Body of pancreas (tissue), 4 donors: Measurements from ENCODE around the gene EHBP1L1. TPM values are rescaled to one million over a fixed set of nuclear protein-coding genes. Genes with fewer than 3 reads are reported as not detected.

Source experiments
- ATAC-seq: fragments of 150-250 bp; one replicate; pipeline ENCODE4 v1.9.1; 2016
- DNase-seq, 4 donors: peaks; one replicate each; pipeline ENCODE4 v3.0.0-alpha.2; 2019
- H3K27ac ChIP-seq, 4 donors: fragments of 200-600 bp; sonication (generic); 1 replicate in 3 of 4; 2 replicates in 1 of 4; pipeline versions ENCODE4 v1.5.1 to v1.6.1; 2016 to 2019; ENCODE audit warnings: mild to moderate bottlenecking in 1 of 4, mixed read lengths in 1 of 4, moderate library complexity in 1 of 4
- H3K27me3 ChIP-seq, 2 donors: fragments of 200-600 bp; sonication (generic); one replicate each; pipeline ENCODE4 v1.6.0; 2016; ENCODE audit warnings: mild to moderate bottlenecking in 1 of 2
- H3K36me3 ChIP-seq, 2 donors: fragments of 200-600 bp; sonication (generic); replicated peaks in 1 of 2; 2 replicates each; pipeline ENCODE4 v1.5.1; 2016; ENCODE audit warnings: low read depth in 2 of 2; ENCODE audit not compliant: insufficient read depth in 1 of 2
- H3K4me1 ChIP-seq: fragments of 200-600 bp; sonication (generic); one replicate; pipeline ENCODE4 v1.6.0; 2016
- H3K4me3 ChIP-seq, 2 donors: fragments of 200-600 bp; sonication (generic); 1 replicate in 1 of 2; 2 replicates in 1 of 2; pipeline ENCODE4 v1.5.1; 2016 to 2019
- H3K9me3 ChIP-seq, 3 donors: fragments of 200-600 bp; sonication (generic); 1 replicate in 2 of 3; 2 replicates in 1 of 3; pipeline ENCODE4 v1.5.1; 2016
- CTCF ChIP-seq, 7 experiments: fragments of 450-650 bp in 4 of 7; fragments of 200-600 bp in 3 of 7; sonication (generic) in 3 of 7; IDR thresholded peaks; one replicate each; pipeline ENCODE4 v1.5.1; 2016 to 2019; ENCODE audit warnings: antibody characterized with exemption in 7 of 7
- POLR2A ChIP-seq, 3 donors: fragments of 450-650 bp; IDR thresholded peaks; one replicate each; pipeline ENCODE4 v1.6.1; 2016; ENCODE audit warnings: antibody characterized with exemption in 3 of 3, mild to moderate bottlenecking in 2 of 3
- WGBS, 2 donors: methylation state at CpG; one replicate each; pipeline ENCODE4 v1.1.5; 2017; 5-methylcytosine and 5-hydroxymethylcytosine counted together
- intact Hi-C: fragments of 100-400 bp; cut with DNase I; formaldehyde crosslinking; loops from one replicate; pipeline ENCODE4 v1.15.1; 2023
- total RNA-seq, 2 donors: library from RNA; depleted of rRNA; stranded (reverse); fragments of >200 nt; gene quantifications; one replicate each; pipeline ENCODE4 v1.1.0, GENCODE V29; 2016

EHBP1L1 gene
- total RNA-seq, 2 donors from 2014 or later, result 35.0 to 76.1 TPM

GRCh38 chr11:65540290-65541092 lies 35.4 kb upstream of the EHBP1L1 start:
- intact Hi-C loops, result no loop called here
- Histone ChIP-seq H3K27ac (peak overlapping the region; percentile 72 to 94 (median 88)), H3K27me3 (no peaks in the 10 kb centered on the region), H3K4me1 (peaks cover 24% of the 10 kb centered on the region), H3K4me3 (peak overlapping the region; percentile 29 to 40), H3K36me3 (peaks cover 0 to 4% of the 10 kb centered on the region in 2 donors), H3K9me3 (no peaks in the 10 kb centered on the region)
- ATAC-seq (peak; percentile 90), DNase-seq (peak; percentile 87 to 95 (median 92))
- WGBS, 2 donors, result 3 to 4% methylated on average over 24 to 71 of the region's 78 CpGs
- TF ChIP-seq POLR2A (IDR thresholded peaks at IDR 0.05) (peak in 2 of 3 donors; percentile 42 to 49), CTCF (IDR thresholded peaks at IDR 0.05) (peak; percentile 67 to 97 (median 91))

- peak overlapping the region; percentile 72 to 94 (median 88) for H3K27ac ChIP-seq
- no peak for ATAC-seq
- H3K4me1 ChIP-seq, result peaks cover 32% of the 10 kb centered on the region
- TF ChIP-seq CTCF (IDR thresholded peaks at IDR 0.05), result no peak
- no peak for TF ChIP-seq POLR2A (IDR thresholded peaks at IDR 0.05)
- no peak for DNase-seq
- H3K4me3 ChIP-seq, result no peak overlapping the region
- intact Hi-C loops, result no loop called here
- peaks cover 0 to 2% of the 10 kb centered on the region in 2 donors for H3K36me3 ChIP-seq
- no peaks in the 10 kb centered on the region for H3K9me3 ChIP-seq
- WGBS, 2 donors, result 49 to 83% methylated on average over 2 to 17 of the region's 18 CpGs
- H3K27me3 ChIP-seq, result no peaks in the 10 kb centered on the region
Measured at GRCh38 chr11:65541093-65541982, 34.5 kb upstream of the EHBP1L1 start.

- TF ChIP-seq CTCF (IDR thresholded peaks at IDR 0.05) (no peak), POLR2A (IDR thresholded peaks at IDR 0.05) (no peak)
- WGBS, 2 donors, result 90 to 93% methylated on average over 2 to 3 of the region's 3 CpGs
- intact Hi-C loops, result no loop called here
- Histone ChIP-seq H3K9me3 (no peaks in the 10 kb centered on the region), H3K27ac (peak overlapping the region in 1 of 4 donors; percentile 15), H3K36me3 (peaks cover 0 to 2% of the 10 kb centered on the region in 2 donors), H3K27me3 (no peaks in the 10 kb centered on the region), H3K4me3 (no peak overlapping the region), H3K4me1 (peaks cover 41% of the 10 kb centered on the region)
- DNase-seq (no peak), ATAC-seq (no peak)
Measured at GRCh38 chr11:65542738-65543390, 33.0 kb upstream of the EHBP1L1 start.

GRCh38 chr11:65545853-65546216 lies 30.0 kb upstream of the EHBP1L1 start:
- no peaks in the 10 kb centered on the region for H3K36me3 ChIP-seq

More at GRCh38 chr11:65545853-65546216, 30.0 kb upstream of the EHBP1L1 start:
- Histone ChIP-seq H3K4me3 (no peak overlapping the region), H3K4me1 (peaks cover 27% of the 10 kb centered on the region), H3K9me3 (no peaks in the 10 kb centered on the region), H3K27ac (peak overlapping the region; percentile 52 to 91 (median 68)), H3K27me3 (no peaks in the 10 kb centered on the region)
- peak in 1 of 4 donors; percentile 18 for DNase-seq
- intact Hi-C loops, result no loop called here
- WGBS, 2 donors, result 47 to 57% methylated on average over 4 of the region's 4 CpGs
- no peak for ATAC-seq
- no peak for TF ChIP-seq CTCF (IDR thresholded peaks at IDR 0.05)
- TF ChIP-seq POLR2A (IDR thresholded peaks at IDR 0.05), result no peak
